HG03442 (cell line): ENCODE results near the gene FAM228A.
A peak's percentile ranks its signal among the peaks of the same experiment; 100 is the strongest.
"Not testable (repeated sequence)": the region's sequence is repeated elsewhere in the genome, so short reads cannot be mapped to it uniquely, and the experiment has no call there.

Experiments
- ATAC-seq: cut with Tn5 transposase; IDR thresholded peaks from one replicate; pipeline ENCODE4 v1.9.1; 2021; ENCODE audit warnings: mild to moderate bottlenecking, moderate library complexity; ENCODE audit not compliant: unreplicated experiment

FAM228A gene

DNA sequence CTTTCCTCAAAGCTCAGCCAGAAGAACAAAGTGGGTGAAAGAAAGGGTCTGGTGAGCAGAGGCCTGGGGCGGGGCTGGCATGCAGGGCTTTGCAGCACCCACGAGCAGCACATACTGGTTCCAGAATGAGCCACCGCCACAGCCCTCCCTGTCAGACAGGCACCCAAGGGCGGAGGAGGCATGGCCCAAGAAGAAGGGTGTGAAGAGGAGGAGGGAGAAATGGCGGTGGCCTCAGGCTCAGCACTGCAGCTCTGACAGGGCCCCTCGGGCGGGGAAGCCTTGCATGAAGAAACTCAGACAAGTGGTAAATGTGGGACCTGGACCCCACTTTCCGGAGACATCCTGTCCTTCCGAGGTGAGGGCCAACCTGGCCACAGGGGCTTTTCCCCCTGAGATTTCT is 15.7 kb downstream of the FAM228A start:
- no peak for ATAC-seq

DNA sequence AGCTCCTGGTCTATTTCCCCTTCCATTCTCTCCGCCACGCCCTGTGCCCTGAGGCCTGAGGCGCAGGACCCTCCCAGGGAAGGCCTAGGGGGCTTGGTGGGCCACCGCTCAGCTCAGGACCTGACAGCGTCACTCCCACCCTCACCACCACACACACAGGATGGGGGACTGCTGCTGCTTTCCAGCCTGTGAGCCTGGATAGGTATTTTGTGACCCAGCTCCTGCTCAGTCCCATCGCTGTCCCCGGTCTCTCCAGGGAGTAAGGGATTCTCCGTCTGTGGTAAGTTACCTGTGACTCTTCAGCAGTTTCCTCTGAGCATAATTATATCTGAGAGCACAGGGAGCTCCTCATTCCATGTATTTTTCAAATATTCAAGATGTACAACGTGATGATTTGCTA is 16.3 kb downstream of the FAM228A start:
- ATAC-seq: no peak

DNA sequence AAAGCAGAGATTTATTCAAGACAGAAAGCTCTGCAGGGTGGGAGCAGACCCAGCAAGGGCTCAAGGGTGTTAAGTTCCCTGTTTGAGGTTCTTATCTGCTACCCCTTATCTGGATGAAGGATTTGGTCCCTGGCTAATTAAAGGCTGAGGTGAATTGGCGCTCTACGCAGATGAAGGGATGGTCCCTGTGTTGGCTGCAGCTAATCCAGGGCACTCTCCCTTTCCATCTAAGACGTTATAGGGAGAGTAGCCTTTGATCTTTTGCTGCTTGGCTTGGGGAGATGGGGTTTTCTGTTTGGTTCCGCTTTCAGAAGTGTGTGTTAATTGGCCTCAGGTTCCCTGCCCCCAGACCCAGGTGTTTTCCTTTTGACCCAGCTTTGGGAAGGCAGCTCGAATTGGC is 17.0 kb downstream of the FAM228A start:
- no peak for ATAC-seq

DNA sequence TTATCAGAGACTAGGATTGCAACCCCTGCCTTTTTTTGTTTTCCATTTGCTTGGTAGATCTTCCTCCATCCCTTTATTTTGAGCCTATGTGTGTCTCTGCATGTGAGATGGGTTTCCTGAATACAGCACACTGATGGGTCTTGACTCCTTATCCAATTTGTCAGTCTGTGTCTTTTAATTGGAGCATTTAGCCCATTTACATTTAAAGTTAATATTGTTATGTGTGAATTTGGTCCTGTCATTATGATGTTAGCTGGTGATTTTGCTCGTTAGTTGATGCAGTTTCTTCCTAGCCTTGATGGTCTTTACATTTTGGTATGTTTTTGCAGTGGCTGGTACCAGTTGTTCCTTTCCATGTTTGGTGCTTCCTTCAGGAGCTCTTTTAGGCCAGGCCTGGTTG is 22.4 kb downstream of the FAM228A start:
- ATAC-seq: not testable (repeated sequence)

DNA sequence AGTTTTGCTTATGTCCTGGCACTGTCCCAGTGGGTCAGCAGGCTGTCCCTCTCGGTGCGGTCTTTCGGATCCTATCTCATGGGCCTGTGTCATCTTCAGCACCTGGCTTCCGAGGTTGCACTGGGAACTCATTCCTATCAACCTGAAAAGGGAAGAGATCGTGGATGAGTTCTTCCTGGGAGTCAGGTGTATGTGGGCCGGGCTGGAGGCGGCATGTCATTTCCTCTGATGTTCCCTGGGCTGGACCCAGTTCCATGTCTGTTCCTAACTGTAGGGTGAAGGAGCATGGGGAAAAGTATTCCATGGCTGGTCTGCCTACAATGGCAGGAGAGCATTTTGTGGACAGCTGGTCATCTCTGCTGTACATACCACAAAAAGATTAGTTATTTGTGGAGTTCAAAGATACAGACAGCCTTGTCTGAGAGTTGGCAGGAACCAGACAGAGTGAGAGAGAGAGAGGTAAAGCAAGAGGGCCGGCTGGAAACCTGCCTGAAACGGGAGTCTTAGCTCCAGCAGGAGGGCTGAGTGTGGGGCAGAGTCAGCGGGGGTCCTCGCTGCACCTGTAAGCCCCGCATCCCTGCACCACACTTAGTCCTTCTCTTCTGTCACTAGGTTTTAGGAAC is 25.2 kb downstream of the FAM228A start:
- no peak for ATAC-seq

DNA sequence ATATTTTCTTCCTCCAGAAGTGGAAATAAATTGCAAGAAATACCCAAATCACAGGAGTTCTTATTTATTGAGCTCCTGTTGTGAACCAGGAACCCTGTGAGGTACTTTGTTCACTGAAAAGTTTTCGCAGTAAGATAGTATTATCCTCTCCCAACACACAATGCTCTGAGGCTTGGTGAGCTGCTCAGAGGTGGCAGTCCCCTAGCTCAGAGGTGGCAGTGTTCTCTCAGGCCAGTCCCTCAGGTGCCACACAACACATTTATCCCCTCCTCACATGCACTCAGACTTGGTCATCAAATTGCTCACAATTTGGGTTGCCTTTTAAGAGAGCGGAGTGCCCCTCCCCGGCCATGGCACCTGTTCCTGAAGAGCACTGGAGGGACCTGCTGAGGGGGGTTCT is 25.9 kb downstream of the FAM228A start:
- no peak for ATAC-seq

DNA sequence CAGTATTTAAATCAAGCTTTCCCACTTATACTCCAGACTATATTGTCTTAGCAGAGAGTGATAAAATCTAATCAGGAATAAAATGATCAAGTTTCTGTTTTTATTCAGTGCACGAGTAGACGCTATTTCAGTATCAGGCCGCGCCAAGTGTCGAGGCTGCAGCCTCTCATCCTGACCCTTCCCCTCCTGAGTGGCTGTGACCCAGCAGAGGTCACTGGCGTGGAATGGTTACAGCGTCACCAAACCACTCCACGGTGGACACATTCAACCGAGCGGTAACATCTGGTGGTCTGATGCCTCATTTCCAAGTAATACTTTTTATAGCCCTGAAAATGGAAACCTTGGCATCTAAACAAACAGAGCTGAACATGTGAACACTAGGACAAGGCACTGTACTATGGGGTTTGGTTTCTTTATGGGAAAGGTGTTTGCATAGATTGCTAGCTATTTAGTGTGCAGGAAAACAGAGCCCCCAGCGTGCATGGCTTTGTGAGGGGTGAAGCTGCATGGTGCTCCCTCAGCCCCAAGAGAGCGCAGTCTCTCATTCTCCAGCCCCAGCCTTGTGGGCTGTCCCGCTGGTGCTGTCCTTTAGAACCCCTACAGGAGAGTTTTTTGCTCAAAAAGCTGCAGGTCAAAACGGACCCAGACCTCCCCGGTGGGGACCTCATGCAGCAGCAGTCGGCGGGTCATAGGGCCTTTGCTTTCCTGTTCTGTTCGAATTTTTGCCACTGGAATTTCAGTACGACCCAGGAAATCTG is 28.4 kb downstream of the FAM228A start:
- no peak for ATAC-seq

DNA sequence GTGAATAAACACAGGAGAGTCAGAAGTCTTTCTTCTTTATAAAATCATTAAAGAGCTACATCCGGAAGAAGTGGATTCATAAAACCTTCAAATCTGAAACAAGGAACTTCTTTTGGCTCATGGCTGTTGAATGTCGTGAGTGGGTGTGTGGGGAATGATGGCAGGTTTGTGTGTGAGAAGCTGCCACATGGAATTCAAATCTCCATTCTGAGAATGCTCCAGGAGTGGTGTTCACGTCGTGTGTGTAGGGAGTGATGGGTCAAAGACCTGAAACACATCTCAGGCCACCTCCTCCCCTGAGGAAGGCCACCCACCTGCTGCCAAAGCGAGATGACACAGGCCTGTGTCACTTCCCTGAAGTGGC is 28.9 kb downstream of the FAM228A start:
- ATAC-seq: no peak

DNA sequence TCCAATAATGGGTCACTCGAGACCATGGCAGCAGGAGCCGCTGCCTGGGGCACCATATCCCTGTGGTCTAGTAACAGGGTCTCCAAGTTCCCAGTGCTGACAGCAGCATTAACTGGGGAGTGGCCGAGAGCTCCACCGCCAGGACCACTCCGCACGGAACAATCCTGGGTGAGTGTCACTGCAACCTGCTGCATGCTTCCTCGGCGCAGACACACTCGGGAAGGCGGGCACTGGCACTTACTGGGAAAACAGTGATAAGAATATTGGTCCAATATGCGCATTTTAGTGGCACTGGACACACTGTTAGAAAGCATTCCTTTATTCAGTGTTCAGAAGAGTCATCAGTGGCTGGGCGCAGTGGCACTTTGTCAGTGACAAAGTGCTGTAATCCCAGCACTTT is 29.7 kb downstream of the FAM228A start:
- ATAC-seq: no peak

DNA sequence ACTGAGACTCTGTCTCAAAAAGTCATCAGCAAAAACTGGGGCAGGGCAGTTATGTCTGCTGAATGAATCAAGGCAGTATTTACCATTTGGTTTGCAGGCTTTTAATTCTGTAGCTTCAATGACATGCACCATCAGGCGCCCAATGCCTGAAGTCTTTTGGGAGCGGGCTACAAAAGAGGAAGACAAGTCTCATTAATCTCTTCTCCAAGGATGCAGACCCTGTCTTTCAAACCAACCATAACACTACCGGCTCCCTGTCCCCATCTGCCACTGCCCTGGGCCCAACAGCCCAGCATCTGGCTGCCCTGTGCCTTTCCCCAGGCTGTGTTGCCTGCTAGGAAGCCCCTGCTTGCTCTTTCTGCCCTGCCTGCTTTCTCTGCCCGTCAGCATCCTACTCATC is 30.3 kb downstream of the FAM228A start:
- no peak for ATAC-seq

DNA sequence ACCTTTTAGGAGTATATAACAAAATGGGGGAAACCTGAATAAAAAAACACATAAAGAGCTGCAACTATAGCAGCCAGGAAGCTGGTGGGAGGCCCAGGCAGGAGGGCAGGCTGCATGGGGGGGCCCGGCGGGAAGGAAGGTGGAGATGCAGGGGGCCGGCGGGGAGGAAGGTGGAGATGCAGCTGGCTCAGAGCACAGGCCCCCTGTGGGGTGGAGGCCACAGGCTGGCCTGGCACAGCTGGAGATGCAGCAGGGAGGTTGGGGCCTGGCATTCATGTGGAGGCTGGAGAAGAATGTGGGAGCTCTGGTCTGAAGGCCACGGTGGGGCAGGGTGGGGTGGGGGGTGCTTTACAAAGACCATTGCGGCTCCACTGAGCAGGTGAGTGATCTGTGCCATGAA is 31.4 kb downstream of the FAM228A start:
- no peak for ATAC-seq

DNA sequence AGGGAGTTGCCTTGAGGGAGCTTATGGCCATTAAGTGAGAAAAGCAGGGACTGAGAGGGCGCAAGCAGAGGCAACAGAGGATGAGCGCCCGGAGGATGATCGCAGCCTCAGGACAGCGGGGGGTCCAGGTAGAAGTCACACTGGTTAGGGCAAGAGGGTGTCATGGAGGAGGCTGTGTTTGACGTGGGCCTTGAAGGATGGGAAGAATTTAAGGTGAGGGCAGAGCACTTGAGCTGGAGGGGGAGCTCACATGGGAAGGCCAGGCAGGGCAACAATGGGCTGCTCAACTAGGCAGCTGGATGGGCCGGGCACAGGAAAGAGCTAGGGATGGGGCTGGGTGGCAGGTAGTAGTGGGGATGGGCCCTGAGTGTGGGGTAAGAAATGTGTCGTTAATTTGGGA is 31.9 kb downstream of the FAM228A start:
- ATAC-seq: no peak

DNA sequence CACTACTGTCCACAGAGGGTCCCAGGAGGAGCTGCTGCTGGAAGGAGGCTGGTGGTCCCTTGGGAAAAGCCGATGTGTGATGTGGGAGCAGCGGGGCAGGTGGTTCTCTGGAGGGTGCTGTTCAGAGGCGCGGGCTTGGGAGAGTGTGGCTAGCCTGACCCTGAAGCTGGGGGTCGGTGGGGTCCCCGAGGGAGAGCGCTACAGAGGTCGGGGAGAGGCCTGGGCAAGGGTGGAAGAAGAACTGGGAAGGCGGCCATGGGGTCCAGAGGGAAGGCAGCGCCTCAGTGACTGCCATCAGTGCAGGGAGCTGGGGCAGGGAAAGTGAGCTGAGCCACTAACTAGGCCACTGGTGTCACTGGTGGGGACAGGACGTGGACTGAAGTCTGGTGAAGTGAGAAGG is 32.5 kb downstream of the FAM228A start:
- no peak for ATAC-seq

DNA sequence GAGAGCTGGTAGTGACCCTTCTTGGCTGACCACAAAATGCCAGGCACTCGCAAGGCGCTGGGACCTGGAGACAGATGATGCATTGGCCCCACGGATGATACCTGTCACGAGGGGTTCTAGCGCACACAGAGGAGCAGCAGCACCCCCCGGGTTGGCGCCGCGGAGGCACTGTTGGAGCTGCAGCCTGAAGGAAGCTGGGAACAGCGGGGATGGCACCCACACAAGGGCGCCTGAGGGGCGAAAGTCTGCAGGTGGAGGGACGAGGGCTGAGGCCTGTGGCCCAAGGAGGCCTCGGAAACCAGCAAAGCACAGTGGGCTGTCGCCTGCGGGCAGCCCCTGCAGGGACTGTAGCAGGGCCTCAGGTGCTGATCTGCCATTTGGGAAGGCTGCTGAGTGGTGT is 33.6 kb downstream of the FAM228A start:
- no peak for ATAC-seq

DNA sequence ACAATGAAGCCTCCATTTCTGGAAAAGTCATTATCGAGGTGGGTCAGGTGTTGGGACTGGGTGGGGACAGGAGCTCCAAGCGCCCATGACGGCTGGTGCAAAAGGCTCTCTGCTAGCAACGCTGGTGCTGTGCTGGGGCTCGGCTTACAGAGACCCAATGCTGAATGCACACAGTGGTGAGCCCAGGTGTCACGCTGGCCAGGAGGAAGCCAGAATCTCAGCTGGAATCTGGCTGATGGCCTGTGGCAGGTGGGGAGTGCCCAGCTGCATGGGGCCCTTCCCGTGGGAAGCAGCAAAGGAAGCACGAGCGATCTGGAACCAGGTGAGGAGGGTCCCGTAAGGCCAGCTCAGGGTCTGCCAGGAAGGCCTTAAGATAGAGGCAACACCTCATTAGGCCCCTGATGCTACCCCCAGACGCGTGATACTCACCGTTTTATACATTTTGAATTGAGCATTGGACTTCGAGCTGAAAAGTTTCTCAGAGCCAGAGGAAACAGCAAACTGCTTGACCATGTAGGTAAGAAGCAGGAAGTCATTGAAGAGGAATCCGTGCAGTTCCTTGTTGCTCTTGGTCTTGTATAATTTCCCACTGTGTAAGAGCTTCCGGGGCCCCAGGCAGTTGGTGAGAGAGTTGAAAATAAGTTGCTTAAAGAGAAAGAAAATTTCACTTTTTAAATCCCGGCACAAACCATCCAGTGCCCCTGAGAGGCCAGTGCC is 34.7 kb downstream of the FAM228A start:
- no peak for ATAC-seq

DNA sequence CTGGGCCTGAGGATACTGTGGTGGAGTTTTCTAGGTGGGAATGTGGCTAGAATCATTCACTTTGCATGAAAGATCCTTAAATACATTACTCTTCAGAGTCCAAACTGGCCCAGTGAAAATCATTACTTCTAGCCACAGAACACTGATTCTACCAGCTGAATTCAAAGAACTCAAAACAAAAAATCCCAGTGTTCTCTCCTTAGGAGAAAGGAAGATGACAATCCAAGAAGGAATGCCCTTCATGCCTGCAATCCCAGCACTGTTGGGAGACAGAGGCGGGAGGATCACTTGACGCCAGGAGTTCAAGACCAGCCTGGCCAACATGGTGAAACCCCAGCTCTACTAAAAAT is 35.2 kb downstream of the FAM228A start:
- ATAC-seq: no peak

DNA sequence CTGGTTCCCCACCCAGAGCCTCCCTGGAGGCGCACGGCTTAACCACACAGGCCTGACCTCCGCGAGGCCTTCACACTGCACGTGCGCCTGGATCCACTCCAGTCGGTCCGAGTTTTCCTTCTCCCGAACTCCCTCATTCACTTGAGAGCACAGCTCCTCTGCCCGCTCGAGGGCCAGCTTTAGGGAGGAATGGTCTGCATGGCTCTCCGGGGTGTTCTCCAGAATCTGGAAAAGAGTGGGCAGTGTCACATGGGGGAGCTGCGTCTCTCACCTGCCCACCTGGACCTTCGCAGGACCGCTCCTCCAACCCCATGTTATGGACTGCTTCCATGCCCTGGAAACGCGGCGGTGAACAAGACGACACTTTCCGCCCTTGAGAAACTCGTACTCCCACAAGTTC is 35.9 kb downstream of the FAM228A start:
- no peak for ATAC-seq

DNA sequence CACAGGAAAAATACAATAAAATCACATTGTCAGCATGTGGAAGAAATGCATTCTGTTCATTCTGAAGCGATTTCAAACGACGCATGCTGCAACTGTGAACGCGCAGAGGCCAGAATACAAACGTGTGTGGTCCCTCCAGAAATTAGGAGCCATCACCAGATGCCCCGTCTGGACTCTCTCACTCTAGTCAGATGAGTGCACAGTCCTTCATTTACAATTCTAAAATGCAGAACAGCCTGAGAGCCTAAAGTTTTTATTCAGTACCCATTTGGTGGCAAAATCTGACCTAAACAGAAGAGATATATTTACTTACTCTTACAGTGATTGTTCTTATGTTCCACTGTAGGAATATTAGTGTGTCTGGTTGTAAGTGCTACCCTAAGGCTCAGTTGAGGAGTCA is 36.6 kb downstream of the FAM228A start:
- no peak for ATAC-seq

DNA sequence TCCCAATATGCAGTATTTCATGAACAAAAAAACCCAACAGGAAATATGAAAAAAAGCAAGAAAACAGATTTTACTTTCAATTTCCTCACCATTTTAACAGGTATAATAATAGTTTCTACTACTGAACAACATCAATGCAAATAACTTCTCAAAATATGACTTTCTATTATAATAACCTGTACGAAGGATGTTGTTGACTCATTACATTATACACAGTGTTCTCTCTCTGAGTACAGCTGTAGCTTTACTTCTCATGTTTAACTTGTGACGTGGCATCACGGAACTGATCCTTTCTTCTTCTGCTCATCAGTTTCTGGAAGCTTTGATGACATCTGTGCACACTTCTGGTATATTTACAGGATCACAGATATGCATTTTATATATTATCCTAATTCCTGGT is 40.0 kb downstream of the FAM228A start:
- ATAC-seq: peak; percentile 97

DNA sequence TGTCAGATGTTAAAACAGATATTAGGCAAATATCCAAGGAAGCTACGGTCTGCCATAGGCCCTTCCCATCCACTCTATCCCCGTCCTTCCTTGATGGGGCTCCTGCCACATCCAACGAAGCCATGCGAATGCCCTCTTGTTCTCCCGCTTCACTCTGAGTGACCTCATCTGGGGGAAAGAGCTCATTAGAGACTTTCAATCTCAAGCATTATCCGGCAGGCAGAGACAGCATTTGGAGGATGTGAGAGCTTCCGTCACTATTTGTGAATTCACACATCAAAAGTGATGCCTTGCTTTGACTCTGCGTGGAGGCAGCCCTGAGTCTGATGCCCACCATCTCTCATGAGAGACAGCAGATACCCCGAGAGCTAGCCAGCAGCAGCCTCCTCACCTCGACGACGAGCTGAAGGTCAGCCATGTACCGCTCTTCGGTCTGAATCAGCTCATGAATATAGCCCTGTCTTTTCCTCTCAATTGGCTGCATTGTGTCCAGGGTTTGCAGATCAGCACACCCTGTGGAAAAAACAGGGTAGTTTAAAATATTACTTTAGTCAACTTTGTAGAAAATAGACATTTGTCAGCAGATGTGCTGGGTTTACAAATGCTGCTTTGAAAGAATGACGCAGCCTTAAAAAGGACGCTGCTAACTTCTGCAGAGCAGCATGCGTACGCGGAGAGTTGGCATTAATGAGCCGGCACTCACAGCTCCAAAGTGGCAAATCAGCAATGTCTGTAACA is 45.9 kb downstream of the FAM228A start:
- no peak for ATAC-seq

DNA sequence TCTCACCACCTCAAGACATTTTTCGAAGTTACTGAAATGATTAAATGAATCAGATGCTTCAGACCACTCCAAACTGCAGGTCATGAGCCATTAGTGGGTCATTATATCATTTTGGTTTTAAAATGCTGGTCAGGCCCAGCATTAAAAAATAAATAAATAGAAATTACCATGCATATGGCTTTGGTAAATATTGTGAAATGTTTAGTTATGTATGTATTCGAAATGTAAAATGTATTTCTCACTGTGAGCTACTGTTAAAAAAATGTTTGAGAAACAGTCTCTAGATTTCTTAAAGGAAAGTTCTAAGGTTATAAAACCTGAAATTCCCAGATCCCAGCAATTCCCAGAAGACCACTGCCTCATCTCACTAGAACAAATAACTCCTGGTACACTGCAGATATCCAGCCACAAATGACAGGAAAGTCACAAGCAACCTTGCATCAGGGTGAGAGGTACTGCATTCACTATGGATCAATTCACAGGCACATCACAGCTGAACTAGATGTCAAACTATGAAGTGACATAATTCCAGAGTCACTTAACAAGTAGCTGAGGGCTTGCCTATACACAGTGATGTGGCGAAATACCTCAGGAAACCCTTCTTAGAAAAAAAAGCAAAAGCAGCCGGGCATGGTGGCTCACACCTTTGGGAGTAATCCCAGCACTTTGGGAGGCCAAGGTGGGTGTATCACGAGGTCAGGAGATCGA is 46.6 kb downstream of the FAM228A start:
- ATAC-seq: no peak
